T-helper 17 cell (primary cell): ENCODE measurements around the gene SEZ6L. TPM values are rescaled to one million over a fixed set of nuclear protein-coding genes. Genes with fewer than 3 reads are reported as not detected.

Experiments
- ATAC-seq: fragments of 150-1000 bp; cut with Tn5 transposase; 2 replicates; pipeline ENCODE4 v1.10.0; 2021; ENCODE audit warnings: mild to moderate bottlenecking, moderate library complexity
- DNase-seq, 3 donors: peaks; one replicate each; pipeline versions ENCODE4 v3.0.0 to v3.0.0-alpha.2; 2020 to 2021
- H3K9me3 ChIP-seq: one replicate; pipeline ENCODE4 v1.7.0; 2013; ENCODE audit warnings: low read length, mild to moderate bottlenecking; ENCODE audit not compliant: control insufficient read depth, poor library complexity, severe bottlenecking
- H3K27ac Mint-ChIP-seq: one replicate; pipeline ENCODE4 v1.8.0; 2022; ENCODE audit warnings: mild to moderate bottlenecking, moderate library complexity, mixed read lengths
- H3K27me3 Mint-ChIP-seq: one replicate; pipeline ENCODE4 v1.8.0; 2022; ENCODE audit warnings: mixed read lengths
- H3K36me3 Mint-ChIP-seq: one replicate; pipeline ENCODE4 v1.8.0; 2022; ENCODE audit warnings: low read depth, mixed read lengths
- H3K4me1 Mint-ChIP-seq: one replicate; pipeline ENCODE4 v1.8.0; 2022; ENCODE audit warnings: mild to moderate bottlenecking, mixed read lengths
- H3K4me3 Mint-ChIP-seq: one replicate; pipeline ENCODE4 v1.8.0; 2022; ENCODE audit warnings: mild to moderate bottlenecking, moderate library complexity, mixed read lengths
- total RNA-seq, 4 donors: library from RNA in 2 of 4; stranded (reverse) in 2 of 4; gene quantifications; one replicate each; pipeline ENCODE4 v1.2.3 and lab custom pipeline; 2022 to 2026

SEZ6L gene
- total RNA-seq, 2 donors from 2014 or later = 0.07 to 0.13 TPM

- no peak overlapping the region for H3K4me3 Mint-ChIP-seq
- peaks cover 63% of the 10 kb centered on the region for H3K27me3 Mint-ChIP-seq
Measured at GRCh38 chr22:26345496-26345895, 176.2 kb downstream of the SEZ6L start.

DNA sequence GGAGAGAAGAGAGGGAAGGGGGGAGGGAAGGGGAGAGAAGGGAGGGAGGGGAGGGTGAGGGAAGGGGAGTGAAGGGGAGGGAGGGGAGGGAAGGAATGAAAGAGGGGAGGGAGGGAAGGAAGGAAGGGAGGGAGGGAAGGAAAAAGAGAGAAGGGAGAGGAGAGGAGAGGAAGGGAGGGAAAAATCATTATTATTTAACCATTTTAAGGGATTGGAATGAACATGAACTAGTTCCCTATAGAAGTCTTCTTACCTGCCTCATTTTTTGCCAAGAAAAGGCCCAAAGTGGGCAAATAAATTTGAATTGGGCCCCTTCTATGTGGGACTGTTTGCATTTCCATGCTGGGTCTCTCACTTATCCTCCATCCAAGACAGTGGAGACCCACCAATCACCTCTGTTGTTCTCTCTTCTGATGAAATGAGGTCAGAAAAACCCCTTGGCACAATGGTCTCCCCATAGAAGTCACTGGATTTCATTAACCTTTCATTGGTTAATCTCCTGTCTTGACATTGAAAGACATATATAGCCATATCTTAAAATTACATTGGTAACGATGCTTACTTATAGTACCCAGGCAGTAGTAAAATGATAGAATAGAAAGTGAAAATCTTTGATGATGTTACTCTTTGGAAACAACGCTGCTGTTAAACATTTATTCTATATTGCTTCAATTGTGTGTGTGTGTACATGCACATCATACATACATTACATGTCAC lies 179.7 kb downstream of the SEZ6L start:
- H3K27me3 Mint-ChIP-seq = peaks cover 50% of the 10 kb centered on the region
- H3K36me3 Mint-ChIP-seq = peaks cover 3% of the 10 kb centered on the region
- no peak for DNase-seq
- no peaks in the 10 kb centered on the region for H3K9me3 ChIP-seq
- H3K27ac Mint-ChIP-seq = no peak overlapping the region
- no peak overlapping the region for H3K4me3 Mint-ChIP-seq
- H3K4me1 Mint-ChIP-seq = no peaks in the 10 kb centered on the region
- no peak for ATAC-seq

More at GRCh38 chr22:26345496-26345895, 176.2 kb downstream of the SEZ6L start:
- Mint-ChIP-seq H3K4me1 (no peaks in the 10 kb centered on the region), H3K36me3 (no peaks in the 10 kb centered on the region), H3K27ac (no peak overlapping the region)
- no peaks in the 10 kb centered on the region for H3K9me3 ChIP-seq
- ATAC-seq (no peak), DNase-seq (no peak)

- no peaks in the 10 kb centered on the region for H3K9me3 ChIP-seq
- no peak for DNase-seq
- Mint-ChIP-seq H3K4me1 (no peaks in the 10 kb centered on the region), H3K36me3 (peaks cover 3% of the 10 kb centered on the region), H3K27me3 (peaks cover 43% of the 10 kb centered on the region), H3K27ac (no peak overlapping the region), H3K4me3 (no peak overlapping the region)
- ATAC-seq = no peak
Measured at GRCh38 chr22:26354707-26355106, 185.4 kb downstream of the SEZ6L start.

- Mint-ChIP-seq H3K27me3 (peaks cover 48% of the 10 kb centered on the region), H3K4me3 (no peak overlapping the region), H3K36me3 (no peaks in the 10 kb centered on the region), H3K27ac (no peak overlapping the region), H3K4me1 (peaks cover 4% of the 10 kb centered on the region)
- ATAC-seq (no peak), DNase-seq (no peak)
- no peaks in the 10 kb centered on the region for H3K9me3 ChIP-seq
Measured at GRCh38 chr22:26357281-26357680, 188.0 kb downstream of the SEZ6L start.

DNA sequence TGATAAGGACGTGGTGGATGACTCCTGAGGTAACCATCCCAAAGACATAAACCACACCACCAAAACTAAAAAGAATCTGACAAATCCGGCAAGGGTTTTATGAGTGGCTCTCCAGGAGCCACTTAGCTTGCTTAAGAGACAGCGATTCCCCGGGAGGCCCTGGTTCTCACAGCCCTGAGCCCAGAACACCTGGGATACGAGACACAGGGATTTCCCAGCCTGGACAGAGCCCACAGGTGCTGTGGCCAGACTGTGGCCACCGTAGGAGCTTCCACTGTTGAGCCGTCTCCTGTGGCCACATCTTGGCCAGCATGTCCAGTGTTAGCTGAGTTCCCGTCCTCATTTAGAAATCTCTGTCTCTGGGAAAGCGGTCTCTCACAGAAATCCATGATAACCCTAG lies 188.6 kb downstream of the SEZ6L start:
- Mint-ChIP-seq H3K27me3 (peaks cover 50% of the 10 kb centered on the region), H3K36me3 (no peaks in the 10 kb centered on the region), H3K4me1 (peaks cover 4% of the 10 kb centered on the region), H3K27ac (no peak overlapping the region), H3K4me3 (no peak overlapping the region)
- no peak for DNase-seq
- ATAC-seq = no peak
- H3K9me3 ChIP-seq = no peaks in the 10 kb centered on the region

DNA sequence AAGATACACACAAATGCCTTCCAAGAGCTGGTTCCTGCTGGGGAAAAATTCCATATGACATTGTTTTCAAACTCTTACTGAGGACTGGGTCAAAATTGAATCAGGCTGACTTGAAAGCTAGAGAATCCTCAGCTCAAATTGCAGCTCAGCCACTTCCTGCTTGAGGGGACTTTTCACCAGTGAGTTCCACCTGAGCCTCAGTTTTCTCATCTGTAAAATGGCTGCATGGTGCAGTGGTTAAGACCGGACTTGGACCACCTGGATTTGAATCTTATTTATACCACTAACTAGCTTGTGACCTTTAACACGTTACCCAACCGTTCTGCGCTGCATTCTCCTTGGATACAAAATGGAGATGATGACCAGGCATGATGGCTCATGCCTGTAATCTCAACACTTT lies 189.9 kb downstream of the SEZ6L start:
- peaks cover 43% of the 10 kb centered on the region for H3K27me3 Mint-ChIP-seq
- peaks cover 4% of the 10 kb centered on the region for H3K4me1 Mint-ChIP-seq
- no peak overlapping the region for H3K4me3 Mint-ChIP-seq
- DNase-seq = no peak
- H3K27ac Mint-ChIP-seq = no peak overlapping the region
- H3K9me3 ChIP-seq = no peaks in the 10 kb centered on the region
- H3K36me3 Mint-ChIP-seq = no peaks in the 10 kb centered on the region
- ATAC-seq = no peak

DNA sequence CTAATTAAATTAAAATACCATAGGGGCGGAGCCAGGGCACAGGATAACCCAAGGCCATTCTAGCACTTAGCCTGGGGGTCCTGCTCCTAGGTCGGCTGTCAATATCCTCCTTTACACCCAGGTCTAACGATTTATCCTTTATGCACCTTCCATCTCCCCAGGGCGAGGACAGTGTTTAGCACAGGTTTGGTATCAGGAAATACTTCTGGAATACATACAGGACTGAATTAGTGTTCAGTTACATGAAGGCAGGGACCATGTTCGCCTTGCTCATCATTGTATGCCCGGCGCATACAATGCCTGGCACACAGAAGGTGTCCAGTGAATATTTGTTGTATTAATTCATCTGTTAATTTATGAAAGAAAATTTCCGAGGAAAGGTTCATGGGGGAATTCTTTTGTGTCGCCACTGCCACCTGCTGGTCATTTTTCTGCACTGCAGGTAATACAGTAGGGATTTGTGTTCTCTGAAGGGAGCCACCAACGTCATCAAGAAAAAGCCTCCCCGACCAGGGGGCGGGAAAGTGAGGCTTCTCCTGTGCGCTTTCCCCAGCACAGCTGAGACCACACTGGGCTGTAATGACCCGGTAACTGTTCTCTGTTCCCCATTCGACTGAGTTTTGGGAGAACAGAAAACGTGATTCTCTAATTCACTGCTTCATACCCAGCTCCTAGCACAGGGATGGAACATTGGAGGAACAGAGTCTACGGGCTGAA lies 191.1 kb downstream of the SEZ6L start:
- peak overlapping the region; percentile 59 for H3K4me3 Mint-ChIP-seq
- DNase-seq (peak; percentile 35 to 48 (median 39)), ATAC-seq (peak; percentile 74)
- H3K4me1 Mint-ChIP-seq = peaks cover 6% of the 10 kb centered on the region
- H3K27ac Mint-ChIP-seq = no peak overlapping the region
- no peaks in the 10 kb centered on the region for H3K36me3 Mint-ChIP-seq
- peaks cover 31% of the 10 kb centered on the region for H3K27me3 Mint-ChIP-seq
- H3K9me3 ChIP-seq = no peaks in the 10 kb centered on the region

DNA sequence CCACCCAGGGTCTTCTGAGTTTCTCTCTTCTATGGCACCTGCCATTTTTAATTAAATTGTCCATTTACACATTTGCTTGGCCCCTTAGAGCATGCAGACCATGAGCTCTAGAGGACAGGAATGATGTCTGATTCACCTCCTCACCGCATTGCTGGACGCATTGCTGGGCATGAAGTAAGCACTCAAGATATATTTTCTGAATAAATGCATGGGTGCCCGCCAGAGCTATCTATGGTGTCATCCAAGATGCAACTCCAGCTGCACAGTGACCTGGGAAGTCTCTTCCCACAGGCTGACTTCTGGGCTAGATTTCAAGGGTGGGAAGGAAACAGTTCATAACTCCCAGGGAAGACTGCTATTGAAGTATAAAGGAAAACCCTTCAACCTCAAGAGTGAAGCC lies 193.2 kb downstream of the SEZ6L start:
- peaks cover 30% of the 10 kb centered on the region for H3K27me3 Mint-ChIP-seq
- H3K27ac Mint-ChIP-seq = no peak overlapping the region
- peaks cover 7% of the 10 kb centered on the region for H3K4me1 Mint-ChIP-seq
- H3K4me3 Mint-ChIP-seq = no peak overlapping the region
- DNase-seq = no peak
- ATAC-seq = no peak
- H3K36me3 Mint-ChIP-seq = no peaks in the 10 kb centered on the region
- H3K9me3 ChIP-seq = no peaks in the 10 kb centered on the region

DNA sequence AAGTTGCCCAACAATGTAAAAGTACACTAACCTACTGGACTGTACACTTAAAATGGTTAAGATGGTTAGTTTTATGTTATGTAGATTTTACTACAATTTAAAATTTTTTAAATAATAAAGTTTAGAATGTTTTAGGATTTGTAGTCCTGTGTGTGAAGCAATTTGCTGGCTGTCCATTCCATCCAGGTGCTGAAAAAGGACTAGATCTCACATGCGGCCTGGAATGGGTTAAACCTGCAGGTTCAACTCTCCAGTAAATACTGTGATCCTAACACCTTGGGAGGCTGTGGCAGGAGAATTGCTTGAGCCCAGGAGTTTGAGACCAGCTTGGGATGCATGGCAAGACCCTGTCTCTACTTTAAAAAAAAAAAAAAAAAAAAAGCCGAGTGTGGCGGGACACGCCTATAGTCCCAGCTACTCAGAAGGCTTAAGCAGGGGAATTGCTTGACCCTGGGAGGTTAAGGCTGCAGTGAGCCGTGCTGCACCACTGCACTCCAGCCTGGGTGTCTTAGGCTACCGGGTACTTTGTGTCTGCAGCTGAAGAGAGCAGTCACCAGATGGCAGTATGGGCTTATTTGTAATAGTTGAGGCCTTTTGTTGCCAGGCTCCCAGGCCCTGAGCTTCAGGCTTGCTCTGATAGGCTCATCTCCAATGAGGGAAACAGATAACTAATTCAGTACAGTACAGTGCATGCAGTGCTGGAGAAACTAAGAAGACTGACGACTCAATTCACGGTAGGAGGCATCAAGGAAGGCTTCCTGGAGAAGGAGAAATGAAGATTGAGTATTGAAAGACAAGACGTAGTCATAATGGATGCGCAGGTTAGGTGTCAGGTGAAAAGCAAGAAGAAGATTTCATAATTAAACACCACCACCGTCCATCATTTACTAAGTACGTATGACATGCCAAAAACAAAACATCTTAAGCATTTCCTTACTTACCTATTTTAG lies 195.1 kb downstream of the SEZ6L start:
- no peaks in the 10 kb centered on the region for H3K9me3 ChIP-seq
- Mint-ChIP-seq H3K4me1 (peaks cover 10% of the 10 kb centered on the region), H3K27me3 (peaks cover 39% of the 10 kb centered on the region), H3K36me3 (no peaks in the 10 kb centered on the region), H3K4me3 (no peak overlapping the region), H3K27ac (no peak overlapping the region)
- peak; percentile 10 to 26 (median 23) for DNase-seq
- peak; percentile 82 for ATAC-seq

GRCh38 chr22:26367402-26368245 lies 198.4 kb downstream of the SEZ6L start:
- Mint-ChIP-seq H3K4me3 (no peak overlapping the region), H3K27ac (no peak overlapping the region), H3K36me3 (no peaks in the 10 kb centered on the region), H3K4me1 (peaks cover 7% of the 10 kb centered on the region), H3K27me3 (peaks cover 43% of the 10 kb centered on the region)
- H3K9me3 ChIP-seq = no peaks in the 10 kb centered on the region
- ATAC-seq (peak; percentile 76), DNase-seq (peak; percentile 25 to 52 (median 30))

DNA sequence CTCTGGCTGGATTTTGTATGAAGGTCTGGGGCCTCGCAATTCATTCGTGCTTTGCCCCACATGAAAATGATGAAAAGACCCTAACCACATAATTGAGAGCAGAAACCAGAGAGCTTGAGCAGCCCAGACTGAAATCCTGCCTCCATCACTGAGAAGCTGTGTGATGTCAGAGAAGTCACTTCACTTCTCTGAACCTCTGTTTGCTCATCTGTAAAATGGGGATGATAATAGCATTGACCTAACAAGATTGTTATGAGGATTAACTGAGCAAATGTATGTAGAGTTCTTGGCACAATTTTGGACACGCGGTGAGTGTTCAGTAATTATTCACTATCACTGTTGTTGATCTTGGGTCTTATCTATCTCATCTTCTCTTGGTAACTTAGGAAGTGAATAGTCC lies 203.6 kb downstream of the SEZ6L start:
- peaks cover 68% of the 10 kb centered on the region for H3K27me3 Mint-ChIP-seq
- peaks cover 8% of the 10 kb centered on the region for H3K4me1 Mint-ChIP-seq
- H3K27ac Mint-ChIP-seq = no peak overlapping the region
- H3K4me3 Mint-ChIP-seq = no peak overlapping the region
- no peaks in the 10 kb centered on the region for H3K36me3 Mint-ChIP-seq
- no peak for DNase-seq
- H3K9me3 ChIP-seq = no peaks in the 10 kb centered on the region
- no peak for ATAC-seq

GRCh38 chr22:26374391-26375026 lies 205.2 kb downstream of the SEZ6L start:
- ATAC-seq (no peak), DNase-seq (no peak)
- no peaks in the 10 kb centered on the region for H3K36me3 Mint-ChIP-seq
- no peaks in the 10 kb centered on the region for H3K9me3 ChIP-seq
- no peak overlapping the region for H3K4me3 Mint-ChIP-seq
- peaks cover 8% of the 10 kb centered on the region for H3K4me1 Mint-ChIP-seq
- no peak overlapping the region for H3K27ac Mint-ChIP-seq
- peaks cover 69% of the 10 kb centered on the region for H3K27me3 Mint-ChIP-seq
